ENCODE results near the gene MRPS11.
A peak's percentile ranks its signal among the peaks of the same experiment; 100 is the strongest.

The MRPS11 gene

GRCh38 chr15:88476635-88477060 lies 9.1 kb downstream of the MRPS11 start:
- no peak overlapping the region for H3K27ac ChIP-seq
- no peaks in the 10 kb centered on the region for H4K20me1 ChIP-seq (ENCODE audit: insufficient read depth)
- H3K36me3 ChIP-seq (ENCODE audit: insufficient read depth), result no peaks in the 10 kb centered on the region
- H3K9ac ChIP-seq, result no peak overlapping the region
- H3K27me3 ChIP-seq (ENCODE audit: insufficient read depth, low read depth), result no peaks in the 10 kb centered on the region
- H3K79me2 ChIP-seq (ENCODE audit: insufficient read depth, low read depth), result no peaks in the 10 kb centered on the region
- peaks cover 37% of the 10 kb centered on the region for H3K4me1 ChIP-seq (ENCODE audit: low read depth, poor library complexity, severe bottlenecking)
- H3K4me2 ChIP-seq, result no peak overlapping the region
- peak; percentile 74 for TF ChIP-seq CTCF (conservative IDR thresholded peaks at IDR 0.05; ENCODE audit: low read depth, low read length)
- no peak overlapping the region for H3K4me3 ChIP-seq (IDR thresholded peaks at IDR 0.05; ENCODE audit: insufficient read depth, low read depth, low read length)
- no peak overlapping the region for H2AFZ ChIP-seq (ENCODE audit: low read depth)

- no peaks in the 10 kb centered on the region for H3K27me3 ChIP-seq (ENCODE audit: insufficient read depth, low read depth)
- no peaks in the 10 kb centered on the region for H3K36me3 ChIP-seq (ENCODE audit: insufficient read depth)
- H3K4me1 ChIP-seq (ENCODE audit: low read depth, poor library complexity, severe bottlenecking), result peaks cover 32% of the 10 kb centered on the region
- H3K9ac ChIP-seq, result no peak overlapping the region
- H3K4me3 ChIP-seq (IDR thresholded peaks at IDR 0.05; ENCODE audit: insufficient read depth, low read depth, low read length), result no peak overlapping the region
- H3K27ac ChIP-seq, result no peak overlapping the region
- H3K79me2 ChIP-seq (ENCODE audit: insufficient read depth, low read depth), result no peaks in the 10 kb centered on the region
- H2AFZ ChIP-seq (ENCODE audit: low read depth), result no peak overlapping the region
- H4K20me1 ChIP-seq (ENCODE audit: insufficient read depth), result no peaks in the 10 kb centered on the region
- H3K4me2 ChIP-seq, result no peak overlapping the region
- no peak for TF ChIP-seq CTCF (conservative IDR thresholded peaks at IDR 0.05; ENCODE audit: low read depth, low read length)
Measured at GRCh38 chr15:88477126-88477525, 9.6 kb downstream of the MRPS11 start.

GRCh38 chr15:88477904-88478303 lies 10.4 kb downstream of the MRPS11 start:
- H3K27me3 ChIP-seq (ENCODE audit: insufficient read depth, low read depth), result no peaks in the 10 kb centered on the region
- no peak overlapping the region for H3K27ac ChIP-seq
- H3K36me3 ChIP-seq (ENCODE audit: insufficient read depth), result no peaks in the 10 kb centered on the region
- no peak overlapping the region for H3K4me3 ChIP-seq (IDR thresholded peaks at IDR 0.05; ENCODE audit: insufficient read depth, low read depth, low read length)
- TF ChIP-seq CTCF (conservative IDR thresholded peaks at IDR 0.05; ENCODE audit: low read depth, low read length), result no peak
- no peak overlapping the region for H3K9ac ChIP-seq
- H3K79me2 ChIP-seq (ENCODE audit: insufficient read depth, low read depth), result no peaks in the 10 kb centered on the region
- no peaks in the 10 kb centered on the region for H4K20me1 ChIP-seq (ENCODE audit: insufficient read depth)
- no peak overlapping the region for H3K4me2 ChIP-seq
- no peak overlapping the region for H2AFZ ChIP-seq (ENCODE audit: low read depth)
- peaks cover 24% of the 10 kb centered on the region for H3K4me1 ChIP-seq (ENCODE audit: low read depth, poor library complexity, severe bottlenecking)

GRCh38 chr15:88479169-88479568 lies 11.7 kb downstream of the MRPS11 start:
- no peaks in the 10 kb centered on the region for H3K27me3 ChIP-seq (ENCODE audit: insufficient read depth, low read depth)
- H3K4me3 ChIP-seq (IDR thresholded peaks at IDR 0.05; ENCODE audit: insufficient read depth, low read depth, low read length), result no peak overlapping the region
- TF ChIP-seq CTCF (conservative IDR thresholded peaks at IDR 0.05; ENCODE audit: low read depth, low read length), result no peak
- no peaks in the 10 kb centered on the region for H4K20me1 ChIP-seq (ENCODE audit: insufficient read depth)
- no peaks in the 10 kb centered on the region for H3K36me3 ChIP-seq (ENCODE audit: insufficient read depth)
- no peak overlapping the region for H2AFZ ChIP-seq (ENCODE audit: low read depth)
- H3K79me2 ChIP-seq (ENCODE audit: insufficient read depth, low read depth), result no peaks in the 10 kb centered on the region
- peaks cover 14% of the 10 kb centered on the region for H3K4me1 ChIP-seq (ENCODE audit: low read depth, poor library complexity, severe bottlenecking)
- H3K4me2 ChIP-seq, result no peak overlapping the region
- H3K9ac ChIP-seq, result no peak overlapping the region
- H3K27ac ChIP-seq, result no peak overlapping the region
